ENCODE results near the gene PLXNB2.
"Not testable (repeated sequence)": the region's sequence is repeated elsewhere in the genome, so short reads cannot be mapped to it uniquely, and the experiment has no call there.

The PLXNB2 gene

GRCh38 chr22:50326956-50327710 lies 19.7 kb upstream of the PLXNB2 start, which contains the start of gene DENND6B:
Gene DENND6B (minus strand): TSS chr22:50327012. CDS start chr22:50326988, 24 bp downstream.
- DNase-seq (ENCODE audit: low spot score), result peak; percentile 94
- peak; percentile 85 for TF ChIP-seq CTCF (IDR thresholded peaks at IDR 0.05; ENCODE audit: borderline replicate concordance, control extremely low read depth, extremely low read depth, insufficient read depth, missing control alignments)
- in situ Hi-C loops (cut with MboI; ENCODE audit: low sequenced_read_pairs, unreplicated experiment), result loop anchor here (10.0 kb wide), 1 partner anchor 52 kb away; the partner anchor contains the start of gene MAPK11

GRCh38 chr22:50326225-50326955 lies 18.9 kb upstream of the PLXNB2 start:
- TF ChIP-seq CTCF (IDR thresholded peaks at IDR 0.05; ENCODE audit: borderline replicate concordance, control extremely low read depth, extremely low read depth, insufficient read depth, missing control alignments), result no peak

GRCh38 chr22:50325444-50326224 lies 18.2 kb upstream of the PLXNB2 start:
- DNase-seq (ENCODE audit: low spot score), result no peak
- in situ Hi-C loops (cut with MboI; ENCODE audit: low sequenced_read_pairs, unreplicated experiment), result loop anchor here (10.0 kb wide), 1 partner anchor 51 kb away; the partner anchor contains the start of gene MAPK11
- TF ChIP-seq CTCF (IDR thresholded peaks at IDR 0.05; ENCODE audit: borderline replicate concordance, control extremely low read depth, extremely low read depth, insufficient read depth, missing control alignments), result no peak

More at GRCh38 chr22:50326225-50326955, 18.9 kb upstream of the PLXNB2 start:
- in situ Hi-C loops (cut with MboI; ENCODE audit: low sequenced_read_pairs, unreplicated experiment), result loop anchor here (10.0 kb wide), 1 partner anchor 52 kb away; the partner anchor contains the start of gene MAPK11
- DNase-seq (ENCODE audit: low spot score), result peak; percentile 32

- no peak for TF ChIP-seq CTCF (IDR thresholded peaks at IDR 0.05; ENCODE audit: borderline replicate concordance, control extremely low read depth, extremely low read depth, insufficient read depth, missing control alignments)
- in situ Hi-C loops (cut with MboI; ENCODE audit: low sequenced_read_pairs, unreplicated experiment), result loop anchor here (10.0 kb wide), 1 partner anchor 49 kb away; the partner anchor contains the start of gene MAPK11
- DNase-seq (ENCODE audit: low spot score), result peak; percentile 7
These were observed 16.5 kb upstream of the PLXNB2 start for GRCh38 chr22:50323900-50324299.

- in situ Hi-C loops (cut with MboI; ENCODE audit: low sequenced_read_pairs, unreplicated experiment), result loop anchor here (10.0 kb wide), 1 partner anchor 48 kb away; the partner anchor contains the start of gene MAPK11
- not testable (repeated sequence) for DNase-seq (ENCODE audit: low spot score)
These were observed 15.1 kb upstream of the PLXNB2 start for GRCh38 chr22:50322382-50323104.

GRCh38 chr22:50320671-50321325 lies 13.4 kb upstream of the PLXNB2 start:
- TF ChIP-seq CTCF (IDR thresholded peaks at IDR 0.05; ENCODE audit: borderline replicate concordance, control extremely low read depth, extremely low read depth, insufficient read depth, missing control alignments), result no peak
- peak; percentile 15 for DNase-seq (ENCODE audit: low spot score)
- in situ Hi-C loops (cut with MboI; ENCODE audit: low sequenced_read_pairs, unreplicated experiment), result loop anchor here (10.0 kb wide), 1 partner anchor 46 kb away; the partner anchor contains the start of gene MAPK11
